CD14-positive monocyte (primary cell): Measurements from ENCODE around the gene GREB1. TPM values are rescaled to one million over a fixed set of nuclear protein-coding genes. Genes with fewer than 3 reads are reported as not detected.

Experiments
- DNase-seq, 3 donors: peaks; one replicate each; pipeline ENCODE4 v3.0.0-alpha.2; 2011 to 2022
- H2AFZ ChIP-seq: 2 replicates; pipeline ENCODE4 v1.6.0; 2012; ENCODE audit warnings: mild to moderate bottlenecking, low read depth, low read length, inconsistent platforms; ENCODE audit not compliant: insufficient read depth, poor library complexity, severe bottlenecking
- H3K27ac ChIP-seq, 2 donors: 1 replicate in 1 of 2; 2 replicates in 1 of 2; pipeline ENCODE4 v1.5.1; 2012 to 2013; ENCODE audit warnings: low read length in 2 of 2, control low read depth in 1 of 2, inconsistent platforms in 1 of 2, low read depth in 1 of 2, mild to moderate bottlenecking in 1 of 2
- H3K27me3 ChIP-seq, 2 donors: one replicate each; pipeline versions ENCODE4 v1.6.0 to v1.6.1; 2011 to 2013; ENCODE audit warnings: low read length in 2 of 2; ENCODE audit not compliant: control insufficient read depth in 2 of 2, insufficient read depth in 2 of 2
- H3K36me3 ChIP-seq, 2 donors: replicated peaks in 1 of 2; 1 replicate in 1 of 2; 2 replicates in 1 of 2; pipeline versions ENCODE4 v1.5.1 to v1.6.1; 2012 to 2013; ENCODE audit warnings: low read length in 2 of 2, control low read depth in 1 of 2, inconsistent platforms in 1 of 2, mild to moderate bottlenecking in 1 of 2; ENCODE audit not compliant: insufficient read depth in 2 of 2, control insufficient read depth in 1 of 2
- H3K4me1 ChIP-seq, 2 donors: 1 replicate in 1 of 2; 2 replicates in 1 of 2; pipeline versions ENCODE4 v1.5.1 to v1.6.1; 2012 to 2013; ENCODE audit warnings: low read length in 2 of 2, control low read depth in 1 of 2, inconsistent platforms in 1 of 2, mild to moderate bottlenecking in 1 of 2, moderate library complexity in 1 of 2; ENCODE audit not compliant: insufficient read depth in 2 of 2, control insufficient read depth in 1 of 2
- H3K4me2 ChIP-seq: replicated peaks from 2 replicates; pipeline ENCODE3; 2012; ENCODE audit warnings: low read length, moderate library complexity, mild to moderate bottlenecking; ENCODE audit not compliant: poor library complexity, severe bottlenecking; ENCODE audit errors: extremely low read depth
- H3K4me3 ChIP-seq, 3 experiments: fragments of 200-600 bp in 1 of 3; sonication (generic) in 1 of 3; replicated peaks in 1 of 3; 1 replicate in 2 of 3; 2 replicates in 1 of 3; pipeline ENCODE4 v1.5.1; 2011 to 2013; ENCODE audit warnings: low read length in 3 of 3, mild to moderate bottlenecking in 3 of 3, control low read depth in 2 of 3, low read depth in 2 of 3, inconsistent platforms in 1 of 3, moderate library complexity in 1 of 3
- H3K79me2 ChIP-seq: 2 replicates; pipeline ENCODE4 v1.6.0; 2012; ENCODE audit warnings: mild to moderate bottlenecking, control low read depth, inconsistent platforms, low read length, moderate library complexity; ENCODE audit not compliant: insufficient read depth
- H3K9ac ChIP-seq: 2 replicates; pipeline ENCODE4 v1.6.0; 2017; ENCODE audit warnings: low read length, mild to moderate bottlenecking; ENCODE audit not compliant: insufficient read depth, poor library complexity, severe bottlenecking
- H3K9me3 ChIP-seq, 2 donors: replicated peaks in 1 of 2; 1 replicate in 1 of 2; 2 replicates in 1 of 2; pipeline versions ENCODE4 v1.5.1 to v1.6.1; 2012 to 2013; ENCODE audit warnings: low read length in 2 of 2, control low read depth in 1 of 2; ENCODE audit not compliant: control insufficient read depth in 1 of 2, insufficient read depth in 1 of 2
- H4K20me1 ChIP-seq: 2 replicates; pipeline ENCODE4 v1.6.0; 2012; ENCODE audit warnings: mild to moderate bottlenecking, low read length, control low read depth, moderate library complexity; ENCODE audit not compliant: insufficient read depth
- H3K27ac Mint-ChIP-seq, 7 donors: one replicate each; pipeline ENCODE4 v1.8.0; 2020; ENCODE audit warnings: mild to moderate bottlenecking in 7 of 7, mixed read lengths in 7 of 7, moderate library complexity in 6 of 7, inconsistent platforms in 2 of 7
- H3K27me3 Mint-ChIP-seq, 3 donors: one replicate each; pipeline ENCODE4 v1.8.0; 2021 to 2022; ENCODE audit warnings: low read depth in 3 of 3, mild to moderate bottlenecking in 3 of 3, mixed read lengths in 3 of 3, moderate library complexity in 3 of 3, inconsistent platforms in 1 of 3
- H3K36me3 Mint-ChIP-seq, 2 donors: one replicate each; pipeline ENCODE4 v1.8.0; 2020; ENCODE audit warnings: mixed read lengths in 2 of 2, inconsistent platforms in 1 of 2, mild to moderate bottlenecking in 1 of 2
- H3K4me1 Mint-ChIP-seq: one replicate; pipeline ENCODE4 v1.8.0; 2020; ENCODE audit warnings: mild to moderate bottlenecking, mixed read lengths
- H3K4me3 Mint-ChIP-seq, 2 donors: one replicate each; pipeline ENCODE4 v1.8.0; 2020; ENCODE audit warnings: mild to moderate bottlenecking in 2 of 2, mixed read lengths in 2 of 2, moderate library complexity in 1 of 2
- H3K9me3 Mint-ChIP-seq, 7 donors: one replicate each; pipeline ENCODE4 v1.8.0; 2020 to 2022; ENCODE audit warnings: mixed read lengths in 7 of 7, mild to moderate bottlenecking in 6 of 7, moderate library complexity in 6 of 7, inconsistent platforms in 2 of 7
- WGBS: methylation state at CpG from one replicate; pipeline ENCODE4 v1.1.5; 2013; ENCODE audit warnings: missing lambda C conversion rate; ENCODE audit not compliant: insufficient coverage; 5-methylcytosine and 5-hydroxymethylcytosine counted together
- intact Hi-C, 2 donors: fragments of 100-400 bp; cut with micrococcal nuclease; formaldehyde crosslinking; loops; one replicate each; pipeline versions ENCODE4 v1.15.0 to v1.15.1; 2023
- polyA plus RNA-seq, 3 donors: library from polyadenylated mRNA; depleted of rRNA in 1 of 3; unstranded in 2 of 3; stranded (reverse) in 1 of 3; fragments of 300-500 nt in 2 of 3; fragments of >200 nt in 1 of 3; fragmentation: Illumina TruSeq in 2 of 3; gene quantifications; 1 replicate in 2 of 3; 2 replicates in 1 of 3; pipeline ENCODE4 v1.2.3, GENCODE V29; 2012 to 2021
- TF ChIP-seq, protein P1 (sequence below): fragments of 200-600 bp; IDR thresholded peaks from one replicate; pipeline ENCODE4 v1.8.0; 2022; ENCODE audit warnings: antibody characterized with exemption, mild to moderate bottlenecking

GREB1 gene
- polyA plus RNA-seq, 3 donors, result not detected

DNA sequence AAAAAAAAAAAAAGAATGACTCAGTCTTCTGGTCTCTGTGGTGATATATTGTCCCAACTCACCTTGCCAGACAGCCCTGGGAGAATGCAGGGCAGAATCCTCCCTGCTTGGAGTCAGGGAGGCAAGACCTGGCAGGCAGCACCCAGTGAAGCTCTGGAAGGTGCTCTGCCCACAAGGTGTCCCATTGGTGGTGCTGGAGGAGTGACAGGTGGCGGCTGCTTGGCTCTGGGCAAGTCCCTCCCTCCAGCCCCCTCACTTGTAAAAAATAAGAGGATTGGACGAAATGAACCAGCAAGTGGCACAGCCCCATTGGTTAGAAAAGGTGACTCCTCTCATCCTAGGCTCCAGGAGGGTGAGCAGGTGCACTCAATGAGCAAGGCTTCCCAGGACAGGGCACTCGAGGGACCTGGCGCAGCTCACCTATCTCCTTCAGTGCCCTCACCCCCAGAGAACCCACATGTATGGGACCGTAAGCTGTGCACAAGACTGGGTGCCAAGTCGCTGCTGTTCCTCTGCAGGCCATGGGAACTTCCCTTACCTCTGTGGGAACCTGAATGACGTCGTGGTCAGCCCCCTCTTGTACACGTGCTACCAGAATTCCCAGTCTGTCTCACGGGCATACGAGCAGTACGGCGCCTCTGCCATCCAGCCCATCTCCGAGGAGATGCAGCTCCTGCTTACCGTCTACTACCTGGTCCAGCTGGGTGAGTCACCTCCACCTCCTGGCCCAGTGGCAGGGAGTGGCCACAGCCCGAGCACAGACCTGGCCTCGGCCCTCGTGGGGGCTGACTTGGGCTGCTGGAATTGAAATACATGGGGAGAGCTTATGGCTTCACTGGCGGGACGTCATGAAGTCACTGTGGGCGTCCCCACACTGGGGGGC lies 54.6 kb downstream of the GREB1 start:
- Mint-ChIP-seq H3K36me3 (no peaks in the 10 kb centered on the region), H3K4me1 (peaks cover 4% of the 10 kb centered on the region), H3K4me3 (no peak overlapping the region), H3K27me3 (peaks cover 5 to 8% (median 5%) of the 10 kb centered on the region in 3 donors), H3K9me3 (no peaks in the 10 kb centered on the region), H3K27ac (no peak overlapping the region)
- Histone ChIP-seq H3K9ac (no peak overlapping the region), H3K36me3 (no peaks in the 10 kb centered on the region), H3K27ac (no peak overlapping the region), H4K20me1 (no peaks in the 10 kb centered on the region), H3K4me3 (no peak overlapping the region), H3K9me3 (no peaks in the 10 kb centered on the region), H3K4me2 (no peak overlapping the region), H3K79me2 (no peaks in the 10 kb centered on the region), H2AFZ (no peak overlapping the region), H3K4me1 (no peaks in the 10 kb centered on the region), H3K27me3 (no peaks in the 10 kb centered on the region)
- intact Hi-C loops, result no loop called here
- 93% methylated on average over 18 of the region's 21 CpGs for WGBS
- no peak for DNase-seq
- TF ChIP-seq, protein P1, sequence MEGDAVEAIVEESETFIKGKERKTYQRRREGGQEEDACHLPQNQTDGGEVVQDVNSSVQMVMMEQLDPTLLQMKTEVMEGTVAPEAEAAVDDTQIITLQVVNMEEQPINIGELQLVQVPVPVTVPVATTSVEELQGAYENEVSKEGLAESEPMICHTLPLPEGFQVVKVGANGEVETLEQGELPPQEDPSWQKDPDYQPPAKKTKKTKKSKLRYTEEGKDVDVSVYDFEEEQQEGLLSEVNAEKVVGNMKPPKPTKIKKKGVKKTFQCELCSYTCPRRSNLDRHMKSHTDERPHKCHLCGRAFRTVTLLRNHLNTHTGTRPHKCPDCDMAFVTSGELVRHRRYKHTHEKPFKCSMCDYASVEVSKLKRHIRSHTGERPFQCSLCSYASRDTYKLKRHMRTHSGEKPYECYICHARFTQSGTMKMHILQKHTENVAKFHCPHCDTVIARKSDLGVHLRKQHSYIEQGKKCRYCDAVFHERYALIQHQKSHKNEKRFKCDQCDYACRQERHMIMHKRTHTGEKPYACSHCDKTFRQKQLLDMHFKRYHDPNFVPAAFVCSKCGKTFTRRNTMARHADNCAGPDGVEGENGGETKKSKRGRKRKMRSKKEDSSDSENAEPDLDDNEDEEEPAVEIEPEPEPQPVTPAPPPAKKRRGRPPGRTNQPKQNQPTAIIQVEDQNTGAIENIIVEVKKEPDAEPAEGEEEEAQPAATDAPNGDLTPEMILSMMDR, result no peak

DNA sequence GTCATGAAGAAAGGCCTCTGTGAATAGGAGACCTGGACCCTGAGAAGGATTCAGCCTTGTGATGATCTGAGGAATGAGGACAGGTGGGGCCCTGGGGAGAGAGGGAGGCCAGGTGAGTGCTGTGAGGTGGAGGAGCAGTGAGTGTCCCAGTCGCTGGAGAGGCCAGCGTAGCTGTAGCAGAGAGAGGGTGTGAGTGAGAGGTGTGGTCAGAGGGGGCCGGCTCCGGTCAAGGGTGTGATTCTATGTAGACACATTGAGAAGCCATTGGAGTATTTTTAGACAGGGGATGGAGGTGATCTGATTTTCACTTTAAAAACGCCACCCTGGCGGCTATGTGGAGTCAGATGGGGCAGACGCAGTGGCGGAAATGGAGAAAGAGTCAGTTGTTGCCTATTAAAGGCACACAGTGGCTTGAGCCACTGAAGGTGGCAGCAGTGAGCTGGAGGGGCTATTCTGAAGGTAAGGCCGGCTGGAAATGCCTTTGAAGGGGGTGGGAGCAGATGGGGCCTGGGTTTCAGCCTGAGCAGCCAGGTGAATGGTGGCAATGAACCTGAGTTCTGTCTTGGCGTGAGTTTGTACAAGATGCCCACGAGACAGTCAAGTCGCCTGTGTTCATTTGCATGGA lies 55.6 kb downstream of the GREB1 start:
- H3K36me3 ChIP-seq, result no peaks in the 10 kb centered on the region
- Mint-ChIP-seq H3K27me3 (peaks cover 5 to 8% (median 5%) of the 10 kb centered on the region in 3 donors), H3K4me1 (no peaks in the 10 kb centered on the region), H3K27ac (no peak overlapping the region), H3K9me3 (no peaks in the 10 kb centered on the region), H3K4me3 (no peak overlapping the region), H3K36me3 (no peaks in the 10 kb centered on the region)
- no peak overlapping the region for H3K4me3 ChIP-seq
- TF ChIP-seq, protein P1, result no peak
- no peak overlapping the region for H2AFZ ChIP-seq
- H3K27me3 ChIP-seq, result no peaks in the 10 kb centered on the region
- H3K27ac ChIP-seq, result no peak overlapping the region
- H3K9me3 ChIP-seq, result no peaks in the 10 kb centered on the region
- whole genome bisulfite sequencing, result 88% methylated on average over 12 of the region's 12 CpGs
- H3K79me2 ChIP-seq, result no peaks in the 10 kb centered on the region
- H3K9ac ChIP-seq, result no peak overlapping the region
- no peak for DNase-seq
- H3K4me1 ChIP-seq, result no peaks in the 10 kb centered on the region
- no peaks in the 10 kb centered on the region for H4K20me1 ChIP-seq
- H3K4me2 ChIP-seq, result no peak overlapping the region
- intact Hi-C loops, result no loop called here
